Measurements from ENCODE around the gene CCDC146.

GRCh38 chr7:77242068-77242467 lies 119.7 kb downstream of the CCDC146 start:
- TF ChIP-seq TAF1 (IDR thresholded peaks at IDR 0.05; ENCODE audit: borderline replicate concordance, insufficient read depth, low read length) (no peak), POLR2AphosphoS5 (IDR thresholded peaks at IDR 0.05; ENCODE audit: low read depth, low read length) (no peak), SIN3A (IDR thresholded peaks at IDR 0.05; ENCODE audit: borderline replicate concordance, insufficient read depth, low read length) (no peak)
